Heart left ventricle (tissue), 13 donors: ENCODE results near the gene TBKBP1.

ENCODE experiments used
- POLR2A ChIP-seq, 2 donors: fragments of 450-650 bp; IDR thresholded peaks; one replicate each; pipeline ENCODE4 v1.6.1; 2017; ENCODE audit warnings: antibody characterized with exemption in 2 of 2, mild to moderate bottlenecking in 2 of 2, moderate library complexity in 2 of 2
- TF ChIP-seq, protein P1 (sequence below), 12 donors: fragments of 200-600 bp; sonication (generic) in 4 of 12; IDR thresholded peaks; one replicate each; pipeline versions ENCODE4 v1.5.0 to v1.8.0; 2018 to 2022; ENCODE audit warnings: antibody characterized with exemption in 12 of 12, mild to moderate bottlenecking in 5 of 12
- donor health status: ischemic (EF 13 %, LVEDD 7.1; RV severe dilation, severe dysfunction).
- donor health status: DM: no; HTN: yes; CAD: no.
- donor health status: DM: no; HTN: no; CAD: no.
- donor health status: ischemic (EF 25% LVEDD 6.9; RV normal size, moderate dysfunction).
- donor health status: ischemic (EF 25% LVEDD 5.7; RV mildly dilated, moderate dysfunction).
- donor health status: ischemic (EF 35%, LVEDD 5.7; RV mildly dilated, moderate dysfunction).
- donor health status: nonischemic (EF 11% LVEDD 7.7; RV severe dilation, severe dysfunction).
- donor health status: DM: yes; HTN: yes; CAD: no.
- donor health status: PGD.
- donor health status: ischemic (EF 29% LVEDD 5.4; RV normal size, mild dysfunction).
- donor health status: nonischemic (EF 23%, LVEDD 6.1; RV moderate dilation, normal function).

DNA sequence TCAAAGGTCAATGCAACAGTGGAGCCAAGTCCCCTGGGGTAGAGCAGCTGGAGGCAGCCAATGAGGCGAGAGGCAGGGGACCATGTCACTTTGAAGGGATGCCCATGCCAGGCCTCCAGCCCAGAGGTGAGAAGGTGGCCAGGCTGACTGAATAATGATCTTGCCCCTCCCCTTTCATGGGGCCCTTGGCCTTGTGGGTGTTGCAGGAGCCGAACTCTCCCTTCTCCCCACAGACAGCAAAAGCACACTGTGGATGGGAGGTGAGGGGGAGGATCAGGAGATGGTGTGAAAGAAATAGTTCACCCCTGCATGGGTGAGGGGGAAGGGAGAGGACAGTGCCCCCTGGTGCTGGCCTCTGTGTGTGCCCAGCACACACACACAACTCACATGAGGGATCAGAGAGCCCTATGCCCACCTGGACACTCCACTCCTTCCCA is 23.3 kb downstream of the TBKBP1 start:
- TF ChIP-seq, protein P1, sequence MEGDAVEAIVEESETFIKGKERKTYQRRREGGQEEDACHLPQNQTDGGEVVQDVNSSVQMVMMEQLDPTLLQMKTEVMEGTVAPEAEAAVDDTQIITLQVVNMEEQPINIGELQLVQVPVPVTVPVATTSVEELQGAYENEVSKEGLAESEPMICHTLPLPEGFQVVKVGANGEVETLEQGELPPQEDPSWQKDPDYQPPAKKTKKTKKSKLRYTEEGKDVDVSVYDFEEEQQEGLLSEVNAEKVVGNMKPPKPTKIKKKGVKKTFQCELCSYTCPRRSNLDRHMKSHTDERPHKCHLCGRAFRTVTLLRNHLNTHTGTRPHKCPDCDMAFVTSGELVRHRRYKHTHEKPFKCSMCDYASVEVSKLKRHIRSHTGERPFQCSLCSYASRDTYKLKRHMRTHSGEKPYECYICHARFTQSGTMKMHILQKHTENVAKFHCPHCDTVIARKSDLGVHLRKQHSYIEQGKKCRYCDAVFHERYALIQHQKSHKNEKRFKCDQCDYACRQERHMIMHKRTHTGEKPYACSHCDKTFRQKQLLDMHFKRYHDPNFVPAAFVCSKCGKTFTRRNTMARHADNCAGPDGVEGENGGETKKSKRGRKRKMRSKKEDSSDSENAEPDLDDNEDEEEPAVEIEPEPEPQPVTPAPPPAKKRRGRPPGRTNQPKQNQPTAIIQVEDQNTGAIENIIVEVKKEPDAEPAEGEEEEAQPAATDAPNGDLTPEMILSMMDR (IDR thresholded peaks at IDR 0.05): peak in 9 of 12 donors; percentile 13 to 45 (median 30)
- TF ChIP-seq POLR2A (IDR thresholded peaks at IDR 0.05): no peak
